ENCODE data around the gene C20orf204. TPM values are rescaled to one million over a fixed set of nuclear protein-coding genes. Genes with fewer than 3 reads are reported as not detected.

Gene C20orf204
- total and polyA plus RNA-seq, 2 of the 8 experiments (the other 6 are each of a cell fraction or from before 2014, with no cell fraction given): 0.39 to 0.52 TPM

DNA sequence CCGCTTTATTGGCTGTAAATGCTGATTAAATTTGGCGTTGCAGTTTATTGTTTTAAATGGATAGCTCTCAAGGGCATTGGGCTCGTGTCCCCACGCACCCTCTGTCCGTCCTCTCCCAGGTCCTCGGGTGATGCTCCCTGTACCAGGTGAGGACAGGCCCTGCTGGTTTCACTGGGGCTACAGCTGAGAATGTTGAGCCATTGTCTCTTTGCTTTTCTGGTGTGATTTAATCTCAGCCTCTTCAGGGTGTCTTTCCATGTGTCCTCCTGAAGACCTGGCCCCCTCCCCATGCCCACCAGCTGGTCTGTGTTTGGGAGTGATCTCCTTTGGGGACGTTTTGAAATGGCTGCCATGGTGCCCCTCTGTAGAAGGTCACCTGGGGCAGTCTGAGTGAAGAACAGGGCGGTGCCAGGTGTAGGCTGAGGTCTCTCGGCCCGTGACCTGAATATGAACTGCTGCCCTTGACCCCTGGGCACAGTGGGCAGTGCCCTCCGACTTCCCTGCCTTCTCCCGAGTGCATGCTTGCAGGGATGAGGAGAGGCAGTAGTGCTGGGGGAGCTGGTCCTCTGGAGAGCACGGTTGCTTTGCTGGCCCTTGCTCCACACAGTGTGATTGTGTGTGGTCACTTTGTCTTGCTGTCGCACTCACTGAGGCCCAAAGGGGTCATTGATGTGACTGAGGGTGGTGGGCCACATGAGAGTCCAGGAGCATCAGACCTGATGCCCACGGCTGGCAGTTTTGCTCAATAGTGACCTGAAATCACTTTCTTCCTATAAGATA, 12.4 kb upstream of the C20orf204 start:
- Histone ChIP-seq H3K27ac (ENCODE audit: low read depth, low read length) (no peak overlapping the region), H4K8ac (ENCODE audit: extremely low read depth, insufficient read depth, low read length) (no peak overlapping the region; the same call in 1 of the 2 replicates), H3K4me1 (replicated peaks in 1 of 4; ENCODE audit: control insufficient read depth in 3 of 4, insufficient read depth in 4 of 4, low read length in 3 of 4) (no peaks in the 10 kb centered on the region), H3K27me3 (replicated peaks in 1 of 4; ENCODE audit: control insufficient read depth in 3 of 4, extremely low read depth in 1 of 4, insufficient read depth in 3 of 4, low read length in 3 of 4) (no peaks in the 10 kb centered on the region), H3K56ac (replicated peaks; ENCODE audit: insufficient read length, low read depth, low read length) (no peak overlapping the region), H4K91ac (replicated peaks; ENCODE audit: insufficient read length, low read length) (no peak overlapping the region), H3K23me2 (ENCODE audit: low read depth, low read length) (0 out of 2 replicates have a peak, but pooled peaks cover 4% of the 10 kb centered on the region), H2BK5ac (ENCODE audit: low read depth, low read length) (no peak overlapping the region), H3K79me2 (ENCODE audit: control insufficient read depth in 1 of 2, insufficient read depth in 2 of 2, low read length in 2 of 2) (no peaks in the 10 kb centered on the region), H2AK5ac (ENCODE audit: low read depth, low read length) (no peak overlapping the region), H4K20me1 (replicated peaks in 1 of 2; ENCODE audit: control insufficient read depth in 1 of 2, insufficient read depth in 2 of 2, low read length in 2 of 2) (peaks cover 3 to 21% of the 10 kb centered on the region in 2 experiments), H2BK12ac (ENCODE audit: low read depth, low read length) (no peak overlapping the region), H3K9me3 (ENCODE audit: insufficient read depth in 2 of 2, low read depth in 1 of 2, low read length in 1 of 2) (no peaks in the 10 kb centered on the region), H3K4me3 (ENCODE audit: extremely low read depth in 1 of 4, insufficient read depth in 2 of 4, low read depth in 3 of 4, low read length in 4 of 4) (no peak overlapping the region), H2BK20ac (ENCODE audit: low read length) (no peak overlapping the region), H2BK15ac (ENCODE audit: low read length) (no peak overlapping the region), H3K79me1 (ENCODE audit: low read depth, low read length) (peaks cover 10% of the 10 kb centered on the region), H4K5ac (ENCODE audit: insufficient read length, low read depth, low read length) (no peak overlapping the region), H3K36me3 (ENCODE audit: control insufficient read depth in 2 of 4, insufficient read depth in 4 of 4, low read length in 3 of 4) (peaks cover 22 to 47% (median 45%) of the 10 kb centered on the region in 4 experiments), H3K4me2 (ENCODE audit: insufficient read depth in 1 of 2, low read depth in 2 of 2, low read length in 2 of 2) (no peak overlapping the region), H3K14ac (ENCODE audit: insufficient read length) (no peak overlapping the region), H2BK120ac (replicated peaks; ENCODE audit: low read depth, low read length) (no peak overlapping the region), H3K18ac (ENCODE audit: extremely low read depth, low read length) (no peak overlapping the region), H2AFZ (ENCODE audit: low read length) (no peak overlapping the region), H3K23ac (ENCODE audit: insufficient read length) (no peak overlapping the region), H3K4ac (replicated peaks; ENCODE audit: insufficient read length, low read depth, low read length) (no peak overlapping the region), H3K9ac (replicated peaks in 1 of 4; ENCODE audit: extremely low read depth in 1 of 4, low read depth in 3 of 4, low read length in 3 of 4) (no peak overlapping the region)
- CTCF ChIA-PET (ENCODE audit: partially characterized antibody): interaction anchor here (0.6 to 0.7 kb wide), 2 partner anchors 15 to 20 kb away, joined by 3 to 5 read pairs; no protein-coding TSS in a partner anchor
- 92% methylated on average over 15 of the region's 15 CpGs; no CpG with 5 or more reads in 1 of the 2 experiments for WGBS, 2 experiments (ENCODE audit: extremely low coverage in 1 of 2, insufficient coverage in 1 of 2, insufficient read length in 1 of 2, insufficient replicate concordance in 2 of 2, low coverage in 1 of 2, low lambda C conversion rate in 2 of 2, missing lambda C conversion rate in 1 of 2)
- no peak for DNase-seq (ENCODE audit: low read depth in 1 of 2, low spot score in 2 of 2)
- POLR2A ChIA-PET (ENCODE audit: partially characterized antibody): interaction anchor here (1.5 kb wide), 1 partner anchor 10 kb away, joined by 5 read pairs; no protein-coding TSS in a partner anchor
- TF ChIP-seq CTBP2 (IDR thresholded peaks at IDR 0.05; ENCODE audit: borderline replicate concordance, insufficient read depth, insufficient read length, low read length): no peak
- no peak for TF ChIP-seq SIN3A (conservative IDR thresholded peaks at IDR 0.05 in 1 of 2, IDR thresholded peaks at IDR 0.05 in 1 of 2; ENCODE audit: low read depth in 1 of 2, low read length in 2 of 2)
- TF ChIP-seq KDM5A (IDR thresholded peaks at IDR 0.05; ENCODE audit: low read length): no peak
- TF ChIP-seq SP1 (IDR thresholded peaks at IDR 0.05; ENCODE audit: low read depth, low read length): no peak
- TF ChIP-seq BACH1 (IDR thresholded peaks at IDR 0.05; ENCODE audit: low read length): no peak
- no peak for TF ChIP-seq MAFK (IDR thresholded peaks at IDR 0.05; ENCODE audit: low read depth, low read length)
- no peak for TF ChIP-seq JUN (IDR thresholded peaks at IDR 0.05; ENCODE audit: low read depth, low read length)
- no peak for FAIRE-seq
